ENCODE data around the gene GLIS1.

- TF ChIP-seq CTCF (IDR thresholded peaks at IDR 0.05) (no peak), POLR2A (IDR thresholded peaks at IDR 0.05) (no peak)
Measured at GRCh38 chr1:53735261-53735660, 3.7 kb downstream of the GLIS1 start.

Data from lower leg skin (tissue), 3 donors.